ENCODE data around the gene CACHD1.

DNA sequence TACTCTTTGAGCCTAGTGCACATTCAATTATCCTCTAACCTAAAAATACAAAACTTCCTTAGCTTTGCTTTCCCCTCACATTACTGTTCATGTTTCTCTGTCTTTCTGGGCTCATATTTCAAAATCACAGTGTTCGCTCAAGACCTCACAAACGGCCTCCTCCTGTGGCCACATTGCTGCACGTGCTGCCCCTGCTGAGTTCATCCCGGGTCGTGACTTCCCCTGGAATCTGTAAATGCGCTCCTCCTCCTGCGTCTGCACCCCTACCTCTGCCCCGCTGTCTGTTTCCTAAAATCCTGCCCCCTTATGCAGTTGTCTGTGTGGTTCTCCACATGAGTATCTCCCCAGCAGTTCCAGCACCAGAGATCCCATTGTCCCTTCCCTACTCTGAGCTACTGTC lies 229.4 kb downstream of the CACHD1 start:
- TF ChIP-seq, protein P1, sequence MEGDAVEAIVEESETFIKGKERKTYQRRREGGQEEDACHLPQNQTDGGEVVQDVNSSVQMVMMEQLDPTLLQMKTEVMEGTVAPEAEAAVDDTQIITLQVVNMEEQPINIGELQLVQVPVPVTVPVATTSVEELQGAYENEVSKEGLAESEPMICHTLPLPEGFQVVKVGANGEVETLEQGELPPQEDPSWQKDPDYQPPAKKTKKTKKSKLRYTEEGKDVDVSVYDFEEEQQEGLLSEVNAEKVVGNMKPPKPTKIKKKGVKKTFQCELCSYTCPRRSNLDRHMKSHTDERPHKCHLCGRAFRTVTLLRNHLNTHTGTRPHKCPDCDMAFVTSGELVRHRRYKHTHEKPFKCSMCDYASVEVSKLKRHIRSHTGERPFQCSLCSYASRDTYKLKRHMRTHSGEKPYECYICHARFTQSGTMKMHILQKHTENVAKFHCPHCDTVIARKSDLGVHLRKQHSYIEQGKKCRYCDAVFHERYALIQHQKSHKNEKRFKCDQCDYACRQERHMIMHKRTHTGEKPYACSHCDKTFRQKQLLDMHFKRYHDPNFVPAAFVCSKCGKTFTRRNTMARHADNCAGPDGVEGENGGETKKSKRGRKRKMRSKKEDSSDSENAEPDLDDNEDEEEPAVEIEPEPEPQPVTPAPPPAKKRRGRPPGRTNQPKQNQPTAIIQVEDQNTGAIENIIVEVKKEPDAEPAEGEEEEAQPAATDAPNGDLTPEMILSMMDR (conservative IDR thresholded peaks at IDR 0.05 in 1 of 2, IDR thresholded peaks at IDR 0.05 in 1 of 2; ENCODE audit: low read depth in 1 of 2, low read length in 2 of 2): no peak
- TF ChIP-seq EZH2 (IDR thresholded peaks at IDR 0.05; ENCODE audit: low read length, missing control alignments): no peak
